ENCODE data around the gene NCR3LG1. TPM values are rescaled to one million over a fixed set of nuclear protein-coding genes. Genes with fewer than 3 reads are reported as not detected.

Gene NCR3LG1
- total RNA-seq, 6 donors from 2014 or later, result 3.6 to 7.6 (median 4.5) TPM

GRCh38 chr11:17414992-17415391 lies 63.4 kb downstream of the NCR3LG1 start:
- no peaks in the 10 kb centered on the region for H3K36me3 ChIP-seq
- TF ChIP-seq POLR2A (IDR thresholded peaks at IDR 0.05), result no peak
- no peak for TF ChIP-seq EP300 (IDR thresholded peaks at IDR 0.05)
- no peak for TF ChIP-seq POLR2AphosphoS5 (IDR thresholded peaks at IDR 0.05)
- TF ChIP-seq, protein P1, sequence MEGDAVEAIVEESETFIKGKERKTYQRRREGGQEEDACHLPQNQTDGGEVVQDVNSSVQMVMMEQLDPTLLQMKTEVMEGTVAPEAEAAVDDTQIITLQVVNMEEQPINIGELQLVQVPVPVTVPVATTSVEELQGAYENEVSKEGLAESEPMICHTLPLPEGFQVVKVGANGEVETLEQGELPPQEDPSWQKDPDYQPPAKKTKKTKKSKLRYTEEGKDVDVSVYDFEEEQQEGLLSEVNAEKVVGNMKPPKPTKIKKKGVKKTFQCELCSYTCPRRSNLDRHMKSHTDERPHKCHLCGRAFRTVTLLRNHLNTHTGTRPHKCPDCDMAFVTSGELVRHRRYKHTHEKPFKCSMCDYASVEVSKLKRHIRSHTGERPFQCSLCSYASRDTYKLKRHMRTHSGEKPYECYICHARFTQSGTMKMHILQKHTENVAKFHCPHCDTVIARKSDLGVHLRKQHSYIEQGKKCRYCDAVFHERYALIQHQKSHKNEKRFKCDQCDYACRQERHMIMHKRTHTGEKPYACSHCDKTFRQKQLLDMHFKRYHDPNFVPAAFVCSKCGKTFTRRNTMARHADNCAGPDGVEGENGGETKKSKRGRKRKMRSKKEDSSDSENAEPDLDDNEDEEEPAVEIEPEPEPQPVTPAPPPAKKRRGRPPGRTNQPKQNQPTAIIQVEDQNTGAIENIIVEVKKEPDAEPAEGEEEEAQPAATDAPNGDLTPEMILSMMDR (IDR thresholded peaks at IDR 0.05), result no peak
- no peaks in the 10 kb centered on the region for H3K9me3 ChIP-seq
- no peak overlapping the region for H3K4me3 ChIP-seq
- peak in 1 of 2 donors; percentile 4 for ATAC-seq (ENCODE audit: low FRiP score in 2 of 2)
- DNase-seq, result no peak
- H3K27ac ChIP-seq, result no peak overlapping the region
- peaks cover 17 to 33% (median 19%) of the 10 kb centered on the region in 4 donors for H3K4me1 ChIP-seq
- 93 to 94% methylated on average over 5 of the region's 5 CpGs for WGBS, 2 donors
- H3K27me3 ChIP-seq, result no peaks in the 10 kb centered on the region

- no peak for ATAC-seq (ENCODE audit: low FRiP score in 2 of 2)
- WGBS, 2 donors, result 69 to 78% methylated on average over 2 to 6 of the region's 6 CpGs
- no peak overlapping the region for H3K4me3 ChIP-seq
- no peak for DNase-seq
- no peaks in the 10 kb centered on the region for H3K36me3 ChIP-seq
- H3K4me1 ChIP-seq, result peaks cover 11 to 30% (median 16%) of the 10 kb centered on the region in 4 donors
- H3K9me3 ChIP-seq, result no peaks in the 10 kb centered on the region
- no peak overlapping the region for H3K27ac ChIP-seq
- no peaks in the 10 kb centered on the region for H3K27me3 ChIP-seq
- TF ChIP-seq, protein P1 (IDR thresholded peaks at IDR 0.05), result no peak
- no peak for TF ChIP-seq POLR2AphosphoS5 (IDR thresholded peaks at IDR 0.05)
- TF ChIP-seq POLR2A (IDR thresholded peaks at IDR 0.05), result no peak
- TF ChIP-seq EP300 (IDR thresholded peaks at IDR 0.05), result no peak
Measured at GRCh38 chr11:17415523-17416104, 64.0 kb downstream of the NCR3LG1 start.

- ATAC-seq (ENCODE audit: low FRiP score in 2 of 2), result no peak
- no peaks in the 10 kb centered on the region for H3K36me3 ChIP-seq
- peaks cover 5 to 21% (median 9%) of the 10 kb centered on the region in 4 donors for H3K4me1 ChIP-seq
- TF ChIP-seq, protein P1 (IDR thresholded peaks at IDR 0.05), result no peak
- no peak for TF ChIP-seq POLR2AphosphoS5 (IDR thresholded peaks at IDR 0.05)
- TF ChIP-seq POLR2A (IDR thresholded peaks at IDR 0.05), result no peak
- TF ChIP-seq EP300 (IDR thresholded peaks at IDR 0.05), result no peak
- H3K9me3 ChIP-seq, result no peaks in the 10 kb centered on the region
- H3K4me3 ChIP-seq, result no peak overlapping the region
- no peaks in the 10 kb centered on the region for H3K27me3 ChIP-seq
- no peak overlapping the region for H3K27ac ChIP-seq
- DNase-seq, result no peak
- 62 to 74% methylated on average over 2 of the region's 2 CpGs for WGBS, 2 donors
Measured at GRCh38 chr11:17416492-17416891, 64.9 kb downstream of the NCR3LG1 start.

DNA sequence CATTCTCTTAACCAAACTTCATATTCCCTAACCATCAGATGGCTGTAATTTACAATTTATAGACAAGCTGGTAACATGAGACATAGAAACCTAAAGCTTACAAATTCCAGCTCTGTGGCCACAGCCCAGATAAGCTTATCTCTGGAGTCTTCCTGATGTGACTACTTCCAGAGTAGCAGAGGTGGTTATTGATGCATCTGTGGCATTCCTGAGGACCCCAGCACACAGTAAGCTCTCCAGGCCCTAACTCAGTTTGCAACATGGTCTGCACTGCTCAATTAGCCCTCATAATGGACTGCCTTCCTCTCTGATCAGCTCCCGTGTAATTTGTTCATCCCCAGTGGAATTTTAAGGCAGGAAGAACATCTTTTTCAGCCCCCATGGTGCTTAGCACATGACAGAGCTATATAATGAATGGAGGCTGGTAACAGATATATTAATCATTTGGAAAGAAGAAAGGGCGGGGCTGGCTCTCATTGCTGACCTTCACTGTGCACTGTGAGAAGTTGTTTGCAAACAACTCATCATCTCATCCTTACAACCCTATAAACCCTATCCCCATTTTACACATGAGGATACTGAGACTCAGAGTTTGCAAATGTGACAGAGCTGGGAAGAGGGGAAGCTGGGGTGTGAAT lies 67.0 kb downstream of the NCR3LG1 start:
- TF ChIP-seq EP300 (IDR thresholded peaks at IDR 0.05) (no peak), POLR2AphosphoS5 (IDR thresholded peaks at IDR 0.05) (no peak), POLR2A (IDR thresholded peaks at IDR 0.05) (no peak)
- TF ChIP-seq, protein P1 (IDR thresholded peaks at IDR 0.05), result no peak
- H3K9me3 ChIP-seq, result no peaks in the 10 kb centered on the region
- H3K27ac ChIP-seq, result no peak overlapping the region
- H3K4me1 ChIP-seq, result peaks cover 0 to 11% (median 4%) of the 10 kb centered on the region in 4 donors
- no peak for DNase-seq
- WGBS, 2 donors, result 63 to 78% methylated on average over 2 of the region's 2 CpGs
- H3K36me3 ChIP-seq, result no peaks in the 10 kb centered on the region
- no peak overlapping the region for H3K4me3 ChIP-seq
- H3K27me3 ChIP-seq, result no peaks in the 10 kb centered on the region
- no peak for ATAC-seq (ENCODE audit: low FRiP score in 2 of 2)
